ENCODE results near the gene MFN1.

- TF ChIP-seq POLR2AphosphoS5 (IDR thresholded peaks at IDR 0.05) (no peak), EP300 (IDR thresholded peaks at IDR 0.05) (no peak)
These were observed 17.1 kb upstream of the MFN1 start for GRCh38 chr3:179330438-179330837.

All from esophagus muscularis mucosa (tissue), 3 donors.